Pons (tissue), 1 donor: Measurements from ENCODE around the gene LTF.

Experiments
- DNase-seq: peaks from one replicate; pipeline ENCODE4 v3.0.0-alpha.2; 2016; ENCODE audit warnings: low spot score

The LTF gene

DNA sequence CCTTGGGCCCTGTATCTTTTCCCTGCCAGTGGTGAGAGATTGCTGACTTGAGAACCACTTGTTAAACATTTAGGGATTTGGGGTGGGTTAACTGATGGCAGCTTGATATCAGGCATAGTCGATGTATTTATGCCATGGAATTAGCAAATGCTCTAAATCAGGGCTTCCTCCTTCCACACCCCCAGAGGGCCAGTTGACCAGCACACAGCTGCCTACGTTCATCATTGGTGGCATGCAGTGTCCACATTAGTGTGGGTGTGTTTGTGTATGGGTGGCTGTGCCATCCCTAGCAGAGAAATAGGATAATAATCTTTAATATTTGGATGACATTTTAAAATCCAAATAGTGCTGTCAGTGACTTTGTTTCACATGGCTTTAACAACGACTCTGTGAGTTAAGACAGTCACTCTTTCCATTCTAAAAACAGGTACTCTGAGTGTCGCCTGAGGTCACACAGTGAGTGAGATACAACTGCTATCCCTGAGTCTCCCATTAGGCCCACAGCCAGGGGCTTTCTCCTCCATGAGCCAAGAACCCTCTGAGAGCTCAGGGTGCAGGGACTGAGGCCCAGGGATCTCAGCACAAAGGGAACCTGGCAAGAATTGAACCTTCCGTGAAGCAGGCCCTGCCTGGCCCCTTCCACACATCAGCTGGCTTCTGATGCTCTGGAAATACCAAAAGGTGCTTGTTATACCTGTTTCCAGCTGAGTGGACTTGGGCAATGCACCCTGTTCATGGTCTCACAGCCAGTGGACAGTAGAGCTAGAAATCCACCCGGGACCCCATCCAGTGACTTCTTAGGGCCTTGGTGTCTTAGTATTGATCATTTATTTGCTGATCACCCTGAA, 4.3 kb upstream of the LTF start:
- DNase-seq = no peak

DNA sequence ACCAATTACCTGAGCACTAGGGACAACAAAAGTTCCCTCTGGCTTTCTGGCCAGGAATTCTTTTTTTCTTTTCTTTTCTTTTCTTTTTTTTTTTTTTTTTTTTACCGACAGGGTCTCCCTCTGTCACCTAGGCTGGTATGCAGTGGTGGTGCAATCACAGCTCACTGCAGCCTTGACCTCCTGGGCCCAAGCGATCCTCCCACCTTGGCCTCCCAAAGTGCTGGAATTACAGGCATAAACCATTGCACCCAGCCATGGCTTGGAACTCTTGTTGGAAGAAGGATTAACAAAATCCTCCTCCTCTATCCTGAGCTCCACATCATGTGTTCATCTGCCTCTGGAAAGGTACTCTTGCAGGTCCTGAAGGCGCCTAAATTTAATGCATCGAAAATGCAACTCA, 2.9 kb upstream of the LTF start:
- no peak for DNase-seq

DNA sequence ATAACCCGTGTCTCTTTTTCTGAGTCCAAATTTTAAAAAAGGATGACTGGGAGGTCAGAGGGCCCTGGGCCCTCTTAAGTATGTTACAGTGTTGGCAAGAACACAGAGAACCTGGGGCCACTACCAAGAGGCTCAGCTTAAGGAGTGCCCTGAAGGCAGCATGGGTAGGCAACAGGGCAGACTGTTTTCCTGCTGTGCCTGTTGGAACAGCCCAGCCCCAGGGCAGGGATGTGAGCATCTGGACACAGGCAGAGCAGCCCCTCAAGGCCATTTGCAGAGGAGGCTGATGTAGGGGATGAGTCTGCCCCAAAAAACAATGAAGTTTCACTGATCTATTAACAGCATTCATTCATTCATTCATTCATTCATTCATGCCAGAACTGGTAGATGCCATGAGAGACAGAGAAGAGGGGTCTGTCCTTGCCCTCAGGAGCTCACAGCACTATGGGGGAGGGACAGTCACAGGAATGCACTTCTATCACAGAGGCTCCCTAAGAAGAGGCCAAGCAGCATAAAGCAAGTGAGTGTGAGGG, 2.2 kb upstream of the LTF start:
- no peak for DNase-seq

DNA sequence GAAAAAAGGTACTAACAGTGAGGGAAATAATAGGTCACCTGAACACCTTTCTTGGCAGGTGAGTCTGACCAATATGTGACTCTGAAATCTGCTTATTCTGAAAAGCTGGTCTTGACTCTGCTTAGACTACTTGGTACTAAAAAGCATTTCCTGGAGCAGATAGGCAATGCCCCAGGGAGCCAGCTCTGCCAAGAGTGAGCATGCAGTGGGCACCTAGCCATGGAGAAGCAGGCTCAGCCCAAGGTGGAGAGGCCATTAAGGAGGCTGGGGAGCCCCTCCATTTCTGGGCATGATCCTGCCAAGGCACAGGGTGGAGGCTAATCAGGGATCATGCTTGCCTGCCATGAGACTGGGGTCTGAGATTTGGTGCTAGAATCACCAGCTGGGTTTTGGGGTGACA, 1.6 kb upstream of the LTF start:
- no peak for DNase-seq

DNA sequence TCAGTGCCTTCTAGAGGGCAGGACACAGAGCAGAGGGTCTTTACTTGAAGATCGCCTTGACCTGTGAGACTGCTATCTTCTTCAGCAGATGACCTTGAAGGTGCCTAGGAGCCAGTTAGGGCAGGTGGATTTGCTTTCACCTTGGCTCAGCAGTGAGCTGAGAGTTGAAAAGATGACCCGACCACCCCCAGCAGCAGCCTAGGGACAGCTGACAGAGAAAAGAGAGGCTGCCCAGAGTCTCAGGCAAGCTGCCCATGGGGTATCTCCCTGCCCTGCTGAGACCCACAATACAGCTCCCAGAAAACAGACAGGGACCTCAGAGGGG, 453 bp upstream of the LTF start:
- no peak for DNase-seq

DNA sequence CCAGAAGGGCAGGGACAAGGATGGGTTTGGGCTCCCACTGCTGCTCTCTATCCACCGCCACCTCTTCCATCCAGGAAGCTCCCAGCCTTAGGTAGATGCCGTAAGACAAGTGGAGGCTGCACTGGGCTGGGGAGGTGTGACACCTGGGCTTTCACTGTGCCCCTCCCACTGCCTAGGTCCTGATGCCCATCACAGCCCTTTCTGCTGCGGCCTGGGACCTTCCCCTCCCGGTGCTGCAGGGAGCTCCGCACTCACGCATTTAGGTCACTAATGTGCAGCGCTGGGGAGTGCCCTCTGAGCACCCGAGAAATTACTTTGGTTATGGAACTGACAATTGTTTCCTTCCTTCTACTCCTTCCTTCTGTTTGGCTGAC, 850 bp downstream of the LTF start:
- no peak for DNase-seq

DNA sequence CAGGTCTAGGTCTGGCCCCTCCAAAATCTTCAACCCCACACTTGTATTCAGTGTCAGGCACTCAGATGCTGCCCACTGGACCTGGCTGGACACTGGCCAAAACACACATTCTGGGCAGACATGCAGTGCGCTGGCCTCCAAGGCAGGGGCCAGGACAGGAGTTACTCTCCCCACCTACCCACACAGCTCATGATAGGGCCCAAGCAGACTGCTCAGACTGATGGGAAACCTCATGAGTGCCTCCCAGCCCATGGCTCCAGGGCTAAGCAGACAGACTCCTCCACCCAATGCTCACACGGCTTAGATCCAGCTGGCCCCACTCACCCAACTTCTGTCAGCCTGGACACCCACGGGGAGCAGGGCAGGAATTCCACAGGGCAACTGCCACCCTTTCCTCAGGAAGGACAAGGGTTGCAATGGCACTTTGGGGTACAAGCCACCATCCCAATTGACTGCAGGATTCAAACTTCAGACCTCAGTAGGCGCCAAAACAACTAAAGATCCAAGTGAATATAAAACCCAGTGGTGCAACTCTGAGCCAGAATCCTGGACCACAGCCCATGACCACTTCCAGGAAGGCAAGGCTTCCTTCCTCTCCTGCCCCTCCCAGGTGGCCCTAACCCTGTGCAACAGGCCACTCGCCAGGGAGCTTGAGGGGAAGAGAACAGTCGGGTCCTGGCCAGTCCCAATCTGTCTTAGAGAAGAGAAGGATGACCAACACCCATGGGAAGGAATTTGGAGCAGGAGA, 1.4 kb downstream of the LTF start:
- no peak for DNase-seq

DNA sequence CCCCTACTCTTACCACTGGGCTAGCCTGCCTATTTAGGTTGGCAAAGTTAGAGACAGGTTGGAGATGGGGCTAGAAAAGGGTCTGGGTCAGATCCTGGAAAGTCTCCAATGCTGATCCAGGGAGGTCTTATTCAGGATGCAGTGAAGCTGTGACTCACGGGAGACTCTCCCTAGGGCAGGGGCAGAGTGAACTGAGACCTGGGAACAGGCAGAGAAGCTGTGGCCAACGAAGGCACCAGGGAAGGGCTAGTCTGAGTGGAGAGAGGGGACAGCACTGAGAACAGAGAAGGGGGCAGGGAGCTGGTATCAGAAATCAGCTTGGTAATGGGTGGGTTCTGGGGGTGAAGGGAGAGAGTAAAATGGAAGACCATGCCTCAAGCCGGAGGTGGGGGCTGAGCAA, 2.2 kb downstream of the LTF start:
- DNase-seq = no peak

DNA sequence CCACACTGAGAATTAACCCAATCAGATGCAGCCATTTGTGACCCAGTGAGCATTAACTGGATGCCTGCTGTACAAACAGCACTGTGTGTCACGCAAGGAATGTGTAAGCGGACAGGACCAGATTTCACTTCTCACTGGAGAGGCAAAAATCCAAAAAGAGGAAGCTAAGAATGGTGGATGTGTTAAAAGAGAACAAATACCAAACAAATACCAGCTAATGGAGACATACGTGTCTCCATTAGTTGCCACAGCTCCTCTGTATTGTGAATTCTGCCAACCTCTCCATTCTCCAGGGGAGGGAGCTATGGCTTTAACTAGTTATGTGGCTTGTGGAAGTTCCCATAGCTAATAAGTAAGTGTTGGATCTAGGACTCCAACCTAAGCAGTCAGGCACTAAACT, 2.6 kb downstream of the LTF start:
- peak; percentile 50 for DNase-seq

DNA sequence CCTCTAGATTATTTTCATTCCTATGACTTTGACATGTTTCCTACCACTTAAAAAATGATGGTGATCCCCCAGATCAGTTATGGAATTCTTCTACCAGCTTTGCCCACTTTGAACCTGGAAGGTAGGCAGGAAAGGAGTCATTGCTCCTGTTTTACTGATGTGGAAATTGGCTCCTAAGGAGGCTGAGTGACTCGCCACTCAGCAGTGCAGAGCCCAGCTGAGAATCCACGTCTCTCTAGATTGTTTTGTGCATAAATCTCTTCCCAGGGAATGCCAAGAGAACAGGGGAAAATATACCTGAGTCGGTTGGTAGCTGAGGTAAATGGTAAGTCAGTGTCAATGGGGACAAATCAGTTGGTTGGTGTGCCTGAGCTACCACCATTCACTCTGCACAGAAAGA, 4.7 kb downstream of the LTF start:
- no peak for DNase-seq

DNA sequence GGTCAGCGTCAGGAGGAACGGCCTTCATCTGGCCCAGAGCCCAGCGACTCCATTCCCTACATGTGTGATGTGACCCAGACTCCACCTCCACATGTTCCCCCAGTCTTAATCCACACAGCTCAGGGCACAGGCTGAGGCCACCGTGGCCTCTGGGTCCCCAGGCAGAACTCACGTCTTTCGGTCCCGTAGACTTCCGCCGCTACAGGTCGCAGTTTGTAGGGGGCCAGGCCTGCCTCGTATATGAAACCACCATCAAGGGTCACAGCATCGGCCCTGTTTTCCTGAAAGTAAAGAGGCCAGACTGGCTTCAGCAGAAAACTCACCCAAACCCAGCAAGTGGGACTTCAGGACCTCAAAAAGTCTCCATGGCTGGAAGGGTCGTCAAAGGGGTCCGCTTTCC, 8.6 kb downstream of the LTF start:
- no peak for DNase-seq

DNA sequence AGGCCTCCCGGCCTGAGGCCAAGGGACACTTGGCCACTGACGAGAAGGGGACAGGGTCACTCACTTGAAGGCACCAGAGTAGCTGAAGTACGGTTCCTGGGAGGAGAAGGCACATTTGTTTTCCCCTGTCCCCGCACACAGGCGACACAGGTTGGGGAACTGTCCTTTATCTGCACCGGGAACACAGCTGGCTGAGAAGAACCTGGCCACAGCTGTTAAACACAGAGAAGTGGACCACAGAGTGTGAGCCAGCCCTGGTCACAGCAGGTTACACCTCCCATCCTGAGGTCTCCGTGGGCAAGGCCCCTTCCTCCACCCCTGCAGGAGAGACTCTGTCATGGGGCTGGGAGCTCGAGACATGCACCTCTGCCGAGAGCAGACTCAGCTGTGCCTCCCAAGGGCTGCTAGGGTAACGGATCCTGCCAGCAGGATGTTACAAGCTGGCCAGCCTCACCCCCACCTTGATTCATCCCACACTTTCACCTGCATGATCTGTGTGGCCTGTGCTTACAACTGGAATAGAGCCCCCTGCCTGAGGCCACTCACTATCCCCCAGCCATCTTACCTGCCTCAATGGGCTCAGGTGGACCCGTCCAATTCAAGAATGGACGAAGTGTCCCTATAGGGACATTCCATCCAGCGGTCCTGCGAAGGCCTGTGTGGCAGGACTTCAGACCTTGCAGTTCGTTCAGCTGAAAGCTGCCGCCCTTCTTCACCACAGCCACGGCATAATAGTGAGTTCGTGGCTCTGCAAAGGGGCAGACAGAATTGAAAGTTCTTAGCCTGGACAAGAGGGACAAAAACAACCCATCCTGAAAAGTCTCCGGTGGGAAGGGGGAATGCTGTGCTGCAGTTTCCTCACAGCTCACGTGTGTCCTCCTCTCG, 9.2 kb downstream of the LTF start:
- no peak for DNase-seq

DNA sequence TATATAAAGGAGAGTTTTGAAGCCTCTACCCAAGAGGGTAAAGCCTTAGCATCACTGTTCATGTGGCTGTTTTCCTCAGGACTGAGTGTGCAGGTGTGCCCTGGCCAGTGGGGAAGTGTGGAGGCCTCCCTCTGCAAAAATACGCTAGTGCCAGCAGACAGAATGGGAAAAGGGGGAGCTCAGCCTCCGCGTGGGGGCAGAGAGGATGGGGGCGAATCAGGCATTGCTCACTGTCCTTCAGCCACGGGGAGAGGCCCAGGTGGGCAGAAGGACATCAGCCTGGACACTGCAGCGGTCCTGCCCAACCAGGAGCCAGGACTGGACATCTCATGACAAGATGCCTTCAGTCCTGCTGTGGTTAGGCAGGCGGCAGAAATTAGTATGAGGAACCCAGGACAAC, 10.1 kb downstream of the LTF start:
- DNase-seq = no peak

DNA sequence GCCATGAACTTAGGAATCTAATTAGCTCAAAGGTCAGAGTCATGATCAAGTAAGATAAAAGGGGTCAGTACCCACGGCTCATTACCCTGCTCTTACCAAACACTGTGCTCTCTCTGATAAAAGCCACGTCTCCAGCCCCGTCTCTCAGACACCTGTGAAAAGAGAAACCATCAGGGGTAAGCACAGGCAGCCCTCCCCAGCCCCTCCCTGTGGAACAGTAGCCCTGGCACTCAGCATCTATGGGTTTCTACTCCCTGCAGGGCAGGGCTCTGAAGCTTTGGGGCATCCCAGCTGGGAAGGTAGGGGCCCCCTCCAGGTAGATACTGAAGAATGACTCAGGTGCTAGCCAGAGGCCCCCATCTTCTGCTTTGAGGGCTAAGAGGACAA, 10.5 kb downstream of the LTF start:
- DNase-seq = no peak

DNA sequence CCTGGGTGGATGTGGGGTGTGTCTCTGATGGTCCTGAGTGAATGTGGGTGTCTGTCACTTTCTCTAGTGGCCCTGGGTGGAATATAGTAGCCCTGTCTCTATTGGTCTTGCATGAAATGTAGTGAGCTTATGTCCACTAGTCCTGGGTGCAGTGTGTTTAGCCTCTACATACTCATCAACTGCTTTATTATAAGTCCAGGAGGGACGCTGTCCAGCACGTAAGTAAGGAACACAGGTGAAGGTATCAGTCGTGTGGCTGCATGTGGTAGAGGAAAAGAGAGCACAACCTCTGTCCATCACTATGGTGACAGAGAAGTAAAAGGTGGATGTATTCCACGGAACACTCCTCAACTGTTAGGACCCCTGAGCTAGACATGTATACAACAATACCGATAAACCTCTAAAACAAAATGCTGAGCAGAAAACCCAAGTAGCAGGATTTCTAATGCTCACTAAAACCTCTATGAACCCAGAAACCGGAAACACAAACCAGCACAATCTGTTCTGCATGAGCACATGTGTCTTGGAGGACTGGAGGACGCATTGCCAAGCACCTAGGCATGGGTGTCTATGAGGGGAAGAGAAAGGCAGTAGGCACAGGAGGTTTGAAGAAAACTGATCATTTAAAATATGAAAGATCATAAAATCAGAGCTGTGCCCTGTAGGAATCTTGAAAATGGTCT, 11.0 kb downstream of the LTF start:
- DNase-seq = no peak

DNA sequence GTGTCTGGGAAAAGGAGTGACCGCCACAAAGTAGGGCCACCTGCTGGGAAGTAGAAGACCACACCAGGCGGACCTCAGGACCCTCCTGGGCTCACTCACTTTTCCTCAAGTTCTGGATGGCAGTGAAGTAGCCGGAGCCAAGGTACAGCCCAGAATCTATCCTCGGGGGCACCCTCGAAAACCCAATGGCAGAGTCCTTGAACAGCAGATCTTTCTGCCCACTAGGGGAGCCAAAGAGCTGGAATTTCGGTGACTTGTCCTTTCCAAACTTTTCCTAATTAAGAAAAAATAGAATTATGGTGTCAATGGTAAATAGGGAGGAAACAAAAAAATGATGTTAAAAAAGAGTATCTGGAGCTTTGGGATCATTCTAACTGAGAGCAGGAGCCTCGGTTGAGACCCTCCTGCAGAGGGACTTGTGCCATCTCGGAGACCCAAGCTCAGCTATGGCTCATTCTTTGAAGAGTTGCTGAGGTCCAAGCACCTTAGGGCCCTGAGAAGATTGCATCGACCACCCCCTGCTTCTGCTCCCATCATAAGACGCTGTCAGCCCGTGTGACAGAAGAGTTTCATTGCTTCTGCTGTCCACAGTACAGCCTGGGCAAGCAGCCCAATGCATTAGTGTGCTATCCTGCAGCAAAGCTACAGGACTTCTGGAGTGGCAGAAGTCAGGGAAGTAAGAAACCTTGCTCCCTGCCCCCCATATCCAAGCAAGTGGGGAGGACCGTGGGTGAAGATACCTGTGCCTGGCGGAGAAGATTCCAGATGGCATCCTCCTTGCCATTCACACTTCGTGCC, 14.8 kb downstream of the LTF start:
- no peak for DNase-seq

DNA sequence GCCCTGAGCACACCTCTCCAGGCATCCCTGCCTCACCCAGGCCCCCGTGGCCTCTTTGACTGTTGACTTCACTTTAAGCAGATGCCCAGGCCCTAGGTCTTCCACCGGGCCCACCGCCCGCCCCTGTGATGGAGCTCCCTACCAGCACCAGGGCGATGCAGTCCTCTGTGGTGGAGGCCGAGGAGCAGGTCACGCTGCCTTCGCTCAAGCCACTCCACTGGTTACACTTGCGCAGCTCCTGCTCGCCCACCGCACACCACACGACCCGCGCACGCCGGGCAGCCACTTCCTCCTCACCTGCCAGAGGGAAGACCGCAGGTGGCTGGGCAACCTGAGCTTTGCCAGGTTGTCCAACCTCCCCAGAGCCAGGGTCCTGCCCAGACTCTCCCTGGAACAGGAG, 16.0 kb downstream of the LTF start:
- no peak for DNase-seq

DNA sequence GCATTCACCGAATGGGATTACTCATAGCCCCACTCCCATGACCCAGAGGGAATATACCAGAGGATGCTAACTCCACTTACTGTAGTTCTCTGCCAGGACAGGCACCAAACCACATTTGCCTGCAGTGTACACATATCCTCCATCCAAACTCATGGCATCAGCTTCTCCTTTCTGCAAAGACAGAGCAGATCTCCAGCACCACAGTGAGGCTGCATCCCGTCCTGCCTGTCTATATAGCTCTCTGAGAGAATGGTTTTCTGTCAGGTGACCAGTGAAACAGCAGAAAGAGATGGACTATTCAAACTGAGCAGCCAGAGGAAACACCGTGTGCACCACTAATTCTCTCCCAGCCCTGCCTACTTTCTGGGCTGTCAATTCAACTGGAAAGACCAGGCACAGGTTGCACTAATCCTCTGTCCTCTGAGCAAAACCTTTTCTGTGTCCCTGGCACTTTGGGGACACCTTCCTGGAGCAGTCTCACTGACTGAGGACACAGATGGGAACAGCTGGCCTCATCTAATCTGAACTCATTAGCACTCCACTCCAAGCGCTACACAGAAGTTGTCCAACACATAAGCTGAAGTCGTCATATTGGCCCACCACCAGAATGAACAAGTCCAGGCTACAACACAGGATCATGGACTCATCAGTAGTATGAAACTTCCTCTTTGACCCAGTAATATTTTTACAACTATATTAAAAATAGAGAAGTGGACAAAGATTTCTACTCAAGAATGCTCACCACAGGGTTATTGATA, 17.3 kb downstream of the LTF start:
- DNase-seq = peak; percentile 24

DNA sequence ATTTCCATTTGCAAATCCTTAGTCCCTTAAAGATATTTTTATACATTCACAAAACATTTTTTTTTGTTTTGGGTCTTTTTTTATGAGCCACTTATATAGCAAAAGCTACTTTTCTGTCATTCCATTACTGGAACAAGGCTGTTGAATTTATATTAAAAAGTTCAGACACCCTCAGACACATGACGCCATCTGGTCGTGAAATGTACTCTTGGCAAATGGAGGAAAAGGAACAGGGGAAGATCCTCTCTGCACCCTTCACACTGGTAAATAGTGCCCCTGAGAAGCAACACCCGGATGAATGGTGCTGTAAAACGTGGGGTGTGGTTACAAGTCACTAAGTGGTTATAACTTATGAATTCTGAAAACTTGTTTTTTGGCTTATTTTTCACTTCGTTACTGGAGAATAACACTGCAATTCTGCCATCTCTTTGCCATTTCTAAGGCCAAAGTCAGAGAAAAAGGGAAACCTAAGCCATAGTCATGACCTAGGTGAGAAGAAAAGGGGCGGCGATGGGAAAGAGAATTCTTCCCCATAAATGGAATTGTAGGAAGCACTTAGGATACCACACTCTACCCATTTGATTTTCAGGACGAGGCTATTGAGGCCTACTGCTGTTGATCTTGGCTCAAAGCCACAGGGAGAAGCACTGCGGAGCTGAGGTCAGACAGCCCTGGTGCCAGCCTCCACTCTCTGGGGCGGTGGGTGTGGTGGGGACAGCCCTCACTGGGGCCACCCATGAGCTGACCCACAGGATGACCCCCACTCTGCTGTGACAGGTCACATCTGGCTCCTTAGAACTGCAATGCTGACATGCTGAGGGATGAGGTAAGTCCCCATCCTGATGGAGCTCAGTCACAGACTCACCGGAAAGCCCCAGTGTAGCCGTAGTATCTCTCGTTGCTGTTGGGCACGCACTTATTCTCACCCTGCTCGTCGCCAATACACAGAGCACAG, 21.9 kb downstream of the LTF start:
- DNase-seq = no peak
